ENCODE measurements around the gene SLC22A23.
"Not testable (repeated sequence)": the region's sequence is repeated elsewhere in the genome, so short reads cannot be mapped to it uniquely, and the experiment has no call there.

Gene SLC22A23

GRCh38 chr6:3384241-3385143 is 72.4 kb downstream of the SLC22A23 start:
- no peak for DNase-seq

- DNase-seq: no peak
These were observed 73.3 kb downstream of the SLC22A23 start for GRCh38 chr6:3383525-3383924.

- no peak for DNase-seq
These were observed 74.2 kb downstream of the SLC22A23 start for GRCh38 chr6:3382326-3383279.

- no peak for DNase-seq
These were observed 75.5 kb downstream of the SLC22A23 start for GRCh38 chr6:3381233-3381921.

- DNase-seq: no peak
These were observed 76.3 kb downstream of the SLC22A23 start for GRCh38 chr6:3380344-3381232.

GRCh38 chr6:3379482-3380060 is 77.3 kb downstream of the SLC22A23 start:
- DNase-seq: no peak

GRCh38 chr6:3378808-3379207 is 78.0 kb downstream of the SLC22A23 start:
- not testable (repeated sequence) for DNase-seq

GRCh38 chr6:3378398-3378782 is 78.5 kb downstream of the SLC22A23 start:
- not testable (repeated sequence) for DNase-seq

- no peak for DNase-seq
These were observed 79.1 kb downstream of the SLC22A23 start for GRCh38 chr6:3377536-3378397.

GRCh38 chr6:3376893-3377535 is 79.8 kb downstream of the SLC22A23 start:
- DNase-seq: no peak

- no peak for DNase-seq
These were observed 80.8 kb downstream of the SLC22A23 start for GRCh38 chr6:3376064-3376463.

GRCh38 chr6:3373597-3374203 is 83.2 kb downstream of the SLC22A23 start:
- no peak for DNase-seq

GRCh38 chr6:3372912-3373554 is 83.8 kb downstream of the SLC22A23 start:
- no peak for DNase-seq

- DNase-seq: no peak
These were observed 84.5 kb downstream of the SLC22A23 start for GRCh38 chr6:3372184-3372846.

- DNase-seq: no peak
These were observed 85.5 kb downstream of the SLC22A23 start for GRCh38 chr6:3371222-3371949.

- no peak for DNase-seq
These were observed 86.3 kb downstream of the SLC22A23 start for GRCh38 chr6:3370361-3371221.

- DNase-seq: no peak
These were observed 86.9 kb downstream of the SLC22A23 start for GRCh38 chr6:3369985-3370360.

All from cortex of kidney (tissue), 1 donor.